ENCODE measurements around the gene DMRTC2.

Gene DMRTC2

DNA sequence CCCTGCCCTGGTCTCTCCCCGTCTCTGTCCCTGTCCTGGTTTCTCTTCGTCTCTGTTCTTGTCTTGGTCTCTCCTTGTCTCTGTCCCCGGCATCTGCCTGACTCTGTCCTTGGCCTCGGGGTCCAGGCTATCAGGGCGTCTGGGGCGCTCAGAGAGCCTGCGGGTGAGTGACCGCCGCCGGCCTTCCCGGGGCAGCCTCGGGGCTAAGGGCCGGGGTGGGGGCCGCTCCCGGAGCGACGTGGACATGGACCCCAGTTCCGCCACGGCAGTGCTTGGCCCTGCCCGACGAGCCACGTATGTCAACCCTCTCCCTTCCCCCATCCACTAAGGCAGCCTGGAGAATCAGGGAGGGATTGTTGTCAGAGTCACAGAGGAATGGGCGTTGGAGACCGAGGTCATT lies 53.0 kb downstream of the DMRTC2 start:
- no peaks in the 10 kb centered on the region for H3K27me3 ChIP-seq (ENCODE audit: control insufficient read depth, low read length)
- no peak overlapping the region for H3K27ac ChIP-seq (ENCODE audit: low read depth, low read length)
- peaks cover 11% of the 10 kb centered on the region; the same call in 1 of the 2 replicates for H3K4me1 ChIP-seq (ENCODE audit: control insufficient read depth, low read length)
- no peak overlapping the region for H3K4me3 ChIP-seq (ENCODE audit: low read length)
- H3K36me3 ChIP-seq (ENCODE audit: control insufficient read depth, low read length), result peaks cover 83% of the 10 kb centered on the region
- no peaks in the 10 kb centered on the region for H3F3A ChIP-seq (ENCODE audit: control insufficient read depth, insufficient read depth)
- H3K9me2 ChIP-seq (replicated peaks; ENCODE audit: control insufficient read depth, low read length), result no peaks in the 10 kb centered on the region
- H4K20me1 ChIP-seq (ENCODE audit: control insufficient read depth, insufficient read depth, low read depth, low read length), result no peaks in the 10 kb centered on the region
- peaks cover 5% of the 10 kb centered on the region; the same call in 1 of the 2 replicates for H3K79me2 ChIP-seq (ENCODE audit: control insufficient read depth, low read length)
- H3K4me2 ChIP-seq (ENCODE audit: low read length), result no peak overlapping the region
- no peaks in the 10 kb centered on the region for H3K9me3 ChIP-seq (ENCODE audit: control insufficient read depth, insufficient read depth, low read length)
- TF ChIP-seq, protein P1, sequence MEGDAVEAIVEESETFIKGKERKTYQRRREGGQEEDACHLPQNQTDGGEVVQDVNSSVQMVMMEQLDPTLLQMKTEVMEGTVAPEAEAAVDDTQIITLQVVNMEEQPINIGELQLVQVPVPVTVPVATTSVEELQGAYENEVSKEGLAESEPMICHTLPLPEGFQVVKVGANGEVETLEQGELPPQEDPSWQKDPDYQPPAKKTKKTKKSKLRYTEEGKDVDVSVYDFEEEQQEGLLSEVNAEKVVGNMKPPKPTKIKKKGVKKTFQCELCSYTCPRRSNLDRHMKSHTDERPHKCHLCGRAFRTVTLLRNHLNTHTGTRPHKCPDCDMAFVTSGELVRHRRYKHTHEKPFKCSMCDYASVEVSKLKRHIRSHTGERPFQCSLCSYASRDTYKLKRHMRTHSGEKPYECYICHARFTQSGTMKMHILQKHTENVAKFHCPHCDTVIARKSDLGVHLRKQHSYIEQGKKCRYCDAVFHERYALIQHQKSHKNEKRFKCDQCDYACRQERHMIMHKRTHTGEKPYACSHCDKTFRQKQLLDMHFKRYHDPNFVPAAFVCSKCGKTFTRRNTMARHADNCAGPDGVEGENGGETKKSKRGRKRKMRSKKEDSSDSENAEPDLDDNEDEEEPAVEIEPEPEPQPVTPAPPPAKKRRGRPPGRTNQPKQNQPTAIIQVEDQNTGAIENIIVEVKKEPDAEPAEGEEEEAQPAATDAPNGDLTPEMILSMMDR (IDR thresholded peaks at IDR 0.05; ENCODE audit: low read depth, low read length, poor library complexity, severe bottlenecking), result no peak
- no peak for TF ChIP-seq EZH2phosphoT487 (IDR thresholded peaks at IDR 0.05; ENCODE audit: borderline replicate concordance, low read length)

DNA sequence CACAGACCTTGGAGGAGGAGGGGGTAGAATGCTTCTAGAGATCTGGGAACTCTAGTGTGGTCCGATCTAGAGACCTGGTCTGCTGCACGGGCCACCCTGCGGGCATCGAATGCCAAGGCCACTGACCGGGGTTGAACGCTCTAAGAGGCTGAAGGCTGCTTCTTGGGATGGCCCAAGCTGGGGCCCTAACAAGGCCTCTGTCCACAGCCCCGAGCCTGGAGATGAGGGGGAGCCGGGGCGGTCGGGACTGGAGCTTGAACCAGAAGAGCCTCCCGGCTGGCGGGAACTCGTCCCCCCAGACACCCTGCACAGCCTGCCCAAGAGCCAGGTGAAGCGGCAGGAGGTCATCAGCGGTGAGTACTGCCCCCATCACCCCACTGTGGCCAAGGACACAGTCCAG lies 53.4 kb downstream of the DMRTC2 start:
- Histone ChIP-seq H3K36me3 (ENCODE audit: control insufficient read depth, low read length) (peaks cover 84% of the 10 kb centered on the region), H3K27me3 (ENCODE audit: control insufficient read depth, low read length) (no peaks in the 10 kb centered on the region), H3K79me2 (ENCODE audit: control insufficient read depth, low read length) (peaks cover 5% of the 10 kb centered on the region; the same call in 1 of the 2 replicates), H3K9me2 (replicated peaks; ENCODE audit: control insufficient read depth, low read length) (no peaks in the 10 kb centered on the region), H3K4me1 (ENCODE audit: control insufficient read depth, low read length) (peaks cover 9% of the 10 kb centered on the region; the same call in 1 of the 2 replicates), H4K20me1 (ENCODE audit: control insufficient read depth, insufficient read depth, low read depth, low read length) (no peaks in the 10 kb centered on the region), H3K4me2 (ENCODE audit: low read length) (no peak overlapping the region), H3K27ac (ENCODE audit: low read depth, low read length) (no peak overlapping the region), H3K9me3 (ENCODE audit: control insufficient read depth, insufficient read depth, low read length) (no peaks in the 10 kb centered on the region), H3F3A (ENCODE audit: control insufficient read depth, insufficient read depth) (no peaks in the 10 kb centered on the region), H3K4me3 (ENCODE audit: low read length) (no peak overlapping the region)
- TF ChIP-seq, protein P1 (IDR thresholded peaks at IDR 0.05; ENCODE audit: low read depth, low read length, poor library complexity, severe bottlenecking), result no peak
- TF ChIP-seq EZH2phosphoT487 (IDR thresholded peaks at IDR 0.05; ENCODE audit: borderline replicate concordance, low read length), result no peak

All from DOHH2 (cell line).